RKO (cell line): Measurements from ENCODE around the gene HASPIN.

ENCODE experiments used
- DNase-seq: peaks from one replicate; pipeline ENCODE4 v3.0.0-alpha.2; 2016; ENCODE audit warnings: low spot score

The HASPIN gene

GRCh38 chr17:3738562-3739295, 15.0 kb downstream of the HASPIN start:
- no peak for DNase-seq

GRCh38 chr17:3739422-3740124, 15.9 kb downstream of the HASPIN start:
- no peak for DNase-seq

- no peak for DNase-seq
Observed at GRCh38 chr17:3740611-3741073, 16.9 kb downstream of the HASPIN start.

- DNase-seq = no peak
Observed at GRCh38 chr17:3744014-3744413, 20.3 kb downstream of the HASPIN start.

- DNase-seq = no peak
Observed at GRCh38 chr17:3745071-3745470, 21.4 kb downstream of the HASPIN start.

GRCh38 chr17:3747805-3748204, 24.1 kb downstream of the HASPIN start:
- no peak for DNase-seq

GRCh38 chr17:3748576-3748975, 24.9 kb downstream of the HASPIN start:
- no peak for DNase-seq

- no peak for DNase-seq
Observed at GRCh38 chr17:3750296-3750695, 26.6 kb downstream of the HASPIN start.

- no peak for DNase-seq
Observed at GRCh38 chr17:3750926-3751325, 27.2 kb downstream of the HASPIN start.

- no peak for DNase-seq
Observed at GRCh38 chr17:3751836-3752235, 28.1 kb downstream of the HASPIN start.

- no peak for DNase-seq
Observed at GRCh38 chr17:3753624-3754023, 29.9 kb downstream of the HASPIN start.

GRCh38 chr17:3754066-3754457, 30.4 kb downstream of the HASPIN start:
- no peak for DNase-seq

GRCh38 chr17:3754458-3755334, 31.0 kb downstream of the HASPIN start:
- no peak for DNase-seq

GRCh38 chr17:3755335-3756030, 31.8 kb downstream of the HASPIN start:
- DNase-seq = no peak

- no peak for DNase-seq
Observed at GRCh38 chr17:3759597-3760216, 36.0 kb downstream of the HASPIN start.

- no peak for DNase-seq
Observed at GRCh38 chr17:3761036-3761917, 37.6 kb downstream of the HASPIN start.

- no peak for DNase-seq
Observed at GRCh38 chr17:3761918-3762380, 38.2 kb downstream of the HASPIN start.

- DNase-seq = no peak
Observed at GRCh38 chr17:3762922-3763776, 39.4 kb downstream of the HASPIN start.

- no peak for DNase-seq
Observed at GRCh38 chr17:3763777-3764170, 40.1 kb downstream of the HASPIN start.
